ENCODE results near the gene PBX3. TPM values are rescaled to one million over a fixed set of nuclear protein-coding genes. Genes with fewer than 3 reads are reported as not detected.

PBX3 gene
- total and polyA plus RNA-seq, 8 donors: 8.9 to 36.8 (median 21.5) TPM

- no peak for FAIRE-seq
- WGBS, 2 donors: 71 to 73% methylated on average over 3 of the region's 3 CpGs
- no peak for ATAC-seq
- Histone ChIP-seq H3K4me1 (no peaks in the 10 kb centered on the region), H3K9me3 (no peaks in the 10 kb centered on the region), H3K4me3 (no peak overlapping the region), H3K27ac (no peak overlapping the region), H3K36me3 (peaks cover 0 to 8% (median 0%) of the 10 kb centered on the region in 3 donors), H3K27me3 (no peaks in the 10 kb centered on the region)
- no peak for DNase-seq
- intact Hi-C loops (cut with DNase I): no loop called here
- TF ChIP-seq, protein P1, sequence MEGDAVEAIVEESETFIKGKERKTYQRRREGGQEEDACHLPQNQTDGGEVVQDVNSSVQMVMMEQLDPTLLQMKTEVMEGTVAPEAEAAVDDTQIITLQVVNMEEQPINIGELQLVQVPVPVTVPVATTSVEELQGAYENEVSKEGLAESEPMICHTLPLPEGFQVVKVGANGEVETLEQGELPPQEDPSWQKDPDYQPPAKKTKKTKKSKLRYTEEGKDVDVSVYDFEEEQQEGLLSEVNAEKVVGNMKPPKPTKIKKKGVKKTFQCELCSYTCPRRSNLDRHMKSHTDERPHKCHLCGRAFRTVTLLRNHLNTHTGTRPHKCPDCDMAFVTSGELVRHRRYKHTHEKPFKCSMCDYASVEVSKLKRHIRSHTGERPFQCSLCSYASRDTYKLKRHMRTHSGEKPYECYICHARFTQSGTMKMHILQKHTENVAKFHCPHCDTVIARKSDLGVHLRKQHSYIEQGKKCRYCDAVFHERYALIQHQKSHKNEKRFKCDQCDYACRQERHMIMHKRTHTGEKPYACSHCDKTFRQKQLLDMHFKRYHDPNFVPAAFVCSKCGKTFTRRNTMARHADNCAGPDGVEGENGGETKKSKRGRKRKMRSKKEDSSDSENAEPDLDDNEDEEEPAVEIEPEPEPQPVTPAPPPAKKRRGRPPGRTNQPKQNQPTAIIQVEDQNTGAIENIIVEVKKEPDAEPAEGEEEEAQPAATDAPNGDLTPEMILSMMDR (IDR thresholded peaks at IDR 0.05): no peak
Observed at GRCh38 chr9:125971050-125971449, 223.9 kb downstream of the PBX3 start.

DNA sequence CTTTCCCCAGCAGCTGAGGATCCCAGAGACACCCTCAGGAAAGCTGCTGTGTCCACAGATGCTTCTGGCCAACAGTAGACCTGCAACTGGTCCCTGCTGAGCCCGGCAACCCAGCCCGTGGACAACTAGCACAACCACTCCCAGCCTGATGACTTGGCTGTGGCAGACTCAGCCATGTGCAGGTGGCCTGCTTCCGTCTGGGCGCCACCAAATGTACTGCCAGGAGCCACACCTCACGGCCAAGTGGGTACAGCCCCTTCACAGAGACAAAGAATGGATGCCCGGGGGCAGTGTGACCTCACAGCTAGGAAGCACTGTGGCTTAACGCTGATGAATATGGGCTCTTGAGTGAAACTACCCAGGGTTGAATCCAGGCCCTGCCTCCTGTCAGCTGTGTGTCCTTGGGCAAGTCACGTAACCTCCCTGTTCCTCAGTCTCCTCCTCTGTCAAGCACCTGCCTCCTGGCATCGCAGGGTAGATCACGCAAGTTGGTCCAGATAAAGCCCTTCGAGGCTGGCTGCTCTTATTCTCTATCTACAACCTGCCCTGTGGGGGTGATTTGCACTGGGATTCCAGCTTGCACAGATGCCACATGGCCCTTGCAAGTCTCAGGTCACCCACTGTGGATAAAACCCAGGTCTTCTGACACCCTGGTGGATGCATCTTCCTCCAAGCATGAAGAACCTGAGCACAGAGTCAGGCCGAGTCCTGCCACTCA, 225.0 kb downstream of the PBX3 start:
- ATAC-seq: no peak
- intact Hi-C loops (cut with DNase I): no loop called here
- no peaks in the 10 kb centered on the region for H3K36me3 ChIP-seq
- TF ChIP-seq, protein P1 (IDR thresholded peaks at IDR 0.05): no peak
- WGBS, 2 donors: 80 to 86% methylated on average over 12 of the region's 12 CpGs
- no peak for DNase-seq
- no peaks in the 10 kb centered on the region for H3K4me1 ChIP-seq
- no peaks in the 10 kb centered on the region for H3K9me3 ChIP-seq
- H3K4me3 ChIP-seq: no peak overlapping the region
- H3K27me3 ChIP-seq: no peaks in the 10 kb centered on the region
- FAIRE-seq: no peak
- no peak overlapping the region for H3K27ac ChIP-seq

GRCh38 chr9:125973547-125973946, 226.4 kb downstream of the PBX3 start:
- FAIRE-seq: no peak

GRCh38 chr9:125974705-125975104, 227.5 kb downstream of the PBX3 start:
- Histone ChIP-seq H3K27ac (no peak overlapping the region), H3K4me1 (no peaks in the 10 kb centered on the region), H3K4me3 (no peak overlapping the region), H3K27me3 (no peaks in the 10 kb centered on the region), H3K9me3 (no peaks in the 10 kb centered on the region), H3K36me3 (no peaks in the 10 kb centered on the region)
- ATAC-seq (no peak), FAIRE-seq (no peak), DNase-seq (no peak)
- intact Hi-C loops (cut with DNase I): no loop called here
- TF ChIP-seq, protein P1 (IDR thresholded peaks at IDR 0.05): no peak
- WGBS, 2 donors: 90 to 95% methylated on average over 4 of the region's 4 CpGs

More at GRCh38 chr9:125973547-125973946, 226.4 kb downstream of the PBX3 start:
- no peak for DNase-seq
- H3K27me3 ChIP-seq: no peaks in the 10 kb centered on the region
- H3K27ac ChIP-seq: no peak overlapping the region
- no peak overlapping the region for H3K4me3 ChIP-seq
- H3K9me3 ChIP-seq: no peaks in the 10 kb centered on the region
- no peaks in the 10 kb centered on the region for H3K4me1 ChIP-seq
- TF ChIP-seq, protein P1 (IDR thresholded peaks at IDR 0.05): no peak
- 84 to 85% methylated on average over 10 of the region's 10 CpGs for WGBS, 2 donors
- intact Hi-C loops (cut with DNase I): no loop called here
- ATAC-seq: no peak
- H3K36me3 ChIP-seq: no peaks in the 10 kb centered on the region

DNA sequence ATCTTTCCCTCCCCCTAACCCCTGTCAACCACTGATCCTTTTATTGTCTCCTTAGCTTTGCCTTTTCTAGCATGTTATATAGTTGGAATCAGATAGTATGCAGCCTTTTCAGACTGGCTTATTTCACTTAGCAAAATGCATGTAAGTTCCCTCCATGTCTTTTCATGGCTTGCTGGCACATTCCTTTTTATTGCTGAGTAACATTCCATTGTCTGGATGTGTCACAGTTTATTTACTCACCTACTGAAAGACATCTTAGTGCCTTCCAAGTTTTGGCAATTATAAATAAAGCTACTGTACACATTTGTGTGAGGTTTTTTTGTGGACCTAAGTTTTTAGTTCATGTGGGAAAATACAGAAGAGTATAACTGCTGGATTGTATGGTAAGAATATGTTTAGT, 230.1 kb downstream of the PBX3 start:
- H3K9me3 ChIP-seq: no peaks in the 10 kb centered on the region
- FAIRE-seq (no peak), ATAC-seq (no peak), DNase-seq (no peak)
- no peak overlapping the region for H3K4me3 ChIP-seq
- H3K36me3 ChIP-seq: no peaks in the 10 kb centered on the region
- no peaks in the 10 kb centered on the region for H3K4me1 ChIP-seq
- intact Hi-C loops (cut with DNase I): no loop called here
- TF ChIP-seq, protein P1 (IDR thresholded peaks at IDR 0.05): no peak
- H3K27me3 ChIP-seq: no peaks in the 10 kb centered on the region
- no peak overlapping the region for H3K27ac ChIP-seq

Data from pancreas (tissue), 10 donors.